ENCODE measurements around the gene HHIPL1.

Gene HHIPL1

DNA sequence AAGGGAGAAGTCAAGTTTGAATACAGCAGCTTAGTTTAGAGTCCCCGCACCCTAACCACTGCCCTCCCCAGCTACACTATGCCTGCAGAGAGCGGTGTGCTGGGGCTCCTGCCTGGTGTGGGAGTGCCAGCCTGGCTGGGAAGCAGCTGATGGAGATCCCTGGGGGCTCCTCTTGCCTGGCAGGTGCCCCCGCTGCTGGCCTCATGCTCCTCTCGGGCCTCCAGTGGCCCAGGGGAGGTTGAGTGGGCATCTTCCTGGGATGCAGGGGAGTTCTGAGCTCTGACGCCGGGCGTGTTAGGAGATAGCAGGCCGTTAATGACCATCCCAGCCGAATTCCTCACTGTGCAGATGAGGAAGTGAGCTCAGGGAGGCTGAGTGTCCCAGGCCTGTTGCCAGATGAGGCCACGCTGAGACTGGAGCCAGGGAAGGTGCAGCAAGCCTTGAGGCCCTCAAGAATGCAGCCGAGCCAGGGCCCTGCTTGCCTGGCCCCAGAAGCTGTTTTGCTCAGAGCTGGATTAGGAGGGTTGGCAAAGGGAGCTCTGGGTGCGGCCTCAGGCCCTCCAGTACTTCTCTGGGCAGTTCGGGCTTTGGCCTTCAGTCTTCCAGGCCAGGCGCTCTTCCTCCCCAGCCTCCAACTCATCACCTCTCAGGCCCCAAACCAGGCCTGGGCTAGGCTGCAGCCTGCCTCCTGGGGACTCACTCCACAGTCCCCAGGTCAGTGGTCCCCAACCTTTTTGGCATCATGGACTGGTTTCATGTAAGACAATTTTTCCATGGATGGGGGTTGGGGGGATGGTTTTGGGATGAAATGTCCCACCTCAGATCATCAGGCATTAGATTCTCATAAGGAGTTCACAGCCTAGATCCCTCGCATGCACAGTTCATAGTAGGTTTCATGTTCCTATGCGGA lies 32.6 kb downstream of the HHIPL1 start:
- DNase-seq = no peak

DNA sequence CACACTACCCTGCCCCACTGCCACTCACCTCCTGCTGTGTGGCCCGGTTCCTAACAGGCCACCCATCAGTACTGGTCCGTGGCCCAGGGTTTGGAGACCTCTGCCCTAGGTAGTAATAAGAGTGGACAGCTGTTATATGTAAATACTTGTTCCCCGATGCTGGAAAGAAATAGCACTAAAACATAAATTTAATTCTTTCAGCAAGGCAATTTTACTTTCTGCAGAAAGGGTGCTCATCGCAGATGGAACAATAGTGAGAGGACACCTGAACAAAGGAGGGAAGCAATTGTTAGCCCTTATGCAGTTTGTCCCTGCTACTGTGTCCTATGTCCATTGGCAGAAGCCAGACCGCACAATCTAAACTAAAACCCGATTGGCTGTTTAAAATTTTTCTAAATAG lies 33.3 kb downstream of the HHIPL1 start:
- no peak for DNase-seq

DNA sequence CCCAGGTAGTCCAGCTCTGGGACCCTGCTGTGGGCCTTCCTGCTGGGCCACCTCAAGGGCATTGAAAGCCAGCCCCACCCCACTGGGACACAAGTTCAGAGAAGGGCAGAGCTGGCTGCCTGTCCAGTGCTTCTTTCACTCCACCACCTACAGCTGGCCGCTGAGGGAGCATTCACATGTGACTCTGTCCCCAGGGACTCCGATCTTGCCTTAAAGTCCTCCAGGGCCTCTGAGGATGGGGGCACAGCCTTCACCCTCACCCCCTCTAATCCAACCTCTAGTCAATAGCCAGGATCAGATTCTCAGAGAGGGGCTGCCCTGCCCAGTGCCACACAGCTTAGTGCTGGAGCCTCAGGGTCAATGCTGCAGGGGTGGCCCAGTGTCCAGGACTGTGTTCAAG lies 34.2 kb downstream of the HHIPL1 start:
- DNase-seq = no peak

DNA sequence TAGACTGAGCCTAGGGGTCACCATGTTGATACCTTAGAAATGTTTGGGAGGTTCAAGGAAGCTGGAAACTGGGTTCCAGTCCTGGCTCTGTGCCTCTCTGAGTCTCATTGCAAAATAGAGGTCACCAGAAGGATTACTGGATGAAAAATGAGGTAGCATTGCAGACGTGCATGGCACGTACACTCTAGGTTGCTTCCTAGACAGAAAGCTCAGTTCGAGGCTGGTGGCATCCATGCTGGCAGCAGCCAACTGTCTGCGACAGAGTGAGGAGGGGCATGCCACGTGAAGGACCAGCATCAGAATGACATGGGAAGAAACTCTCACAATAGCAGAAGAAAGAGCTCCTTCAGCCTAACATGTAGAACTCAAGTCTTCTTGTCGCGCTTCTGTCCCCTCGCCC lies 34.6 kb downstream of the HHIPL1 start:
- no peak for DNase-seq

DNA sequence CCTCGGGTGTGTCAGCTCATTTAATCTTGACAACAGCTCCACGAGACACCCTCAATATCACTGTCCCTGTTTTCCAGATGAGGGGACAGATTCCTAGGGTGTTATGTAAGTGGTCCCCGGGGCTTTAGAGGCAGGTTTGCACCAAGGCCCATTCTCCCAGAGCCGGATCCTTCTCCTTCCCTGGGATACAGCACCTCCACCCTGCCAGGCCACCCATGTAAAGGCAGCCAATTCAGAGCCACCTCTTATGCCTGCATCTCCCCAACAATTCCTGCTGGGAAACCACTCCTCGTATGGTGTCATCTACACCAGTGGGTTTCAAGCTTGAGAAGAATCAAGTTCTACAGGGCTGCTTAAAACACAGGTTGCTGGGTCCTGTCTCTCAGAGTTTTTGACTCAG lies 35.1 kb downstream of the HHIPL1 start:
- no peak for DNase-seq

DNA sequence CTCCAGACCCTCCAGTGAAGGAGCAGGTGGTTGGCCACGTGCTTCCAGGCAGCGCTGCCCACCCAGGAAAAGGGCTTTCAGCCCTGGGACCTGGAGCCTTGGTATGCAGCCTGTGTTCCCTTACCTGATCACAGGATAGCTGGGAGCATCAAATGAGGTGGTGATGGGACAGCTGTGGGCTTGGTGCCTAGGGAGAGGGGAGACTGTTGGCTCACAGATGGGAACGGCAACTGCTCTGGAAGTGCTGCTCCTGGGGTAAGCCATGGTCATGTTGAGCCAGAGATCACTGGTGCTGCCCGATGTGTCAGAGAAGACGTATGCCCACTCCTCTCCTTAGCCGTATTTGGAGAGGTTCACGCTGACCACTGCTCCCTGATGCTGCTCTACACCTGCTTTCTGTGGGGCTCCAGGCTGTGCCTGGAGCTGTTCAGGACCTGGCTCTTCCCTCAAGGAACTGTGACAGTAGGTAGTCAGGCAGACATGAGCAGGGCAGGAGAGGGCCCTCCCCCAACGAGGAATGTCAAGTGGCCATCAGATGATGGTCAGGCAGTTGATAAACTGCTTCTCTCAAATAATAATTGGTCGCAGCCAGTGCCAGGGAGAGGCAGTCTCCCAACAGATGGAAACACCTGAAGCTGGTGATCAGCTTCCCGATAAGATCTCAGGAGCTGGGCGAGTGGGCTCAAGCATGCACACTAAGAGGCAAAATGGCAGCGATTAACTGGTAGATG lies 36.3 kb downstream of the HHIPL1 start:
- DNase-seq = no peak

DNA sequence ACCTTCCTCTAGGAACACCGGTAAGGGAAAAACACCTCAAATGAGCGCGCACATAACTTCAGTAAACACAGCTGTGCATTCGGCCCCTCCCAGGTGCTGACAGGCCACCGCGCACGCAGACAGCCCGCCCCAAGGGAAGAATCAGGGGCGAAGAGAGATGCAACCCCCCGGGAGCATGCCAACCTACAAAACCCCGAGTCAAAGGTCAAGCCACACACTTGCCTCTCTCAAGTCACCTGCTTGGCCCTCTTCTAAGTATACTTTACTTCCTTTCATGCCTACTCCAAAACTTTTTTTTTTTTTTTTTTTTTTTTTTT lies 36.9 kb downstream of the HHIPL1 start:
- DNase-seq = no peak

DNA sequence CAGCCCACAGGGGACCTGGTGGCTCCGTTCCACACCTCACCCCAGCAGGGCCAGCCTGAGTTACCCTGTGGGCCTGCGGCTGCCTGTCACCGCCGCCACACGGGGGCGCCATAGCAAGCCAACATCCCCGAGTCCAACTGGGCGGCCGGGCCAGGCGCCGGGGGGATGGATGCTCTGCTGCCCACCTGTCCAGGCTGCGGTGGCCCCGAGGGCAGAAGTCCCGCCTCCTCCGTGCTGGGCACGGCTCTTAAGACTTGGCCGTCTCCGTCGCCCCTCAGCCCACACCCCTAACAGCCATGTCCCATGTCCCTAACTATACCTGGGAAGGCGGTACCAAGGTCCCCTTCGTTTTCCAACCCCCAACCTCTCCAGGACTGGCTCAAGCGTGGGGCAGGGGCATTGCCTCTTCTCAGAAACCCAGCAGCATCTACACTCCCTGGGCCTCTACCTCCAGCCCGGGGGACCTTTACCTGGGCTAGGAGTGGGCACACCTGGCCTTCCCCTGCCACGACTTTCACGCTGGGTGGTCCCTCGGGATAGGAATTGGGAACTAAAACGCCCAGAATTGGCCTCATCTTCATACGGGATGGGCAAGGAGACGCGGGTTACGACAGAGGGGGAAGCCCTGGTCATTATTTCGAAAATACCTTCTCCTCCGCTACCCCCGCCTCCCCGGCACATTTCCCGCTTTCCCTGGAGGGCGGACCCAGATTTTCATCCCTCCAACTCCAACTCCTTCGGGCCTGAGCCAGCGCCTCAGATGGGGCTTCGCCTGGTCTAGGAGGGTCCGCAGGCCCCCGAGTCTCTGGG lies 38.1 kb downstream of the HHIPL1 start:
- DNase-seq = peak; percentile 61

DNA sequence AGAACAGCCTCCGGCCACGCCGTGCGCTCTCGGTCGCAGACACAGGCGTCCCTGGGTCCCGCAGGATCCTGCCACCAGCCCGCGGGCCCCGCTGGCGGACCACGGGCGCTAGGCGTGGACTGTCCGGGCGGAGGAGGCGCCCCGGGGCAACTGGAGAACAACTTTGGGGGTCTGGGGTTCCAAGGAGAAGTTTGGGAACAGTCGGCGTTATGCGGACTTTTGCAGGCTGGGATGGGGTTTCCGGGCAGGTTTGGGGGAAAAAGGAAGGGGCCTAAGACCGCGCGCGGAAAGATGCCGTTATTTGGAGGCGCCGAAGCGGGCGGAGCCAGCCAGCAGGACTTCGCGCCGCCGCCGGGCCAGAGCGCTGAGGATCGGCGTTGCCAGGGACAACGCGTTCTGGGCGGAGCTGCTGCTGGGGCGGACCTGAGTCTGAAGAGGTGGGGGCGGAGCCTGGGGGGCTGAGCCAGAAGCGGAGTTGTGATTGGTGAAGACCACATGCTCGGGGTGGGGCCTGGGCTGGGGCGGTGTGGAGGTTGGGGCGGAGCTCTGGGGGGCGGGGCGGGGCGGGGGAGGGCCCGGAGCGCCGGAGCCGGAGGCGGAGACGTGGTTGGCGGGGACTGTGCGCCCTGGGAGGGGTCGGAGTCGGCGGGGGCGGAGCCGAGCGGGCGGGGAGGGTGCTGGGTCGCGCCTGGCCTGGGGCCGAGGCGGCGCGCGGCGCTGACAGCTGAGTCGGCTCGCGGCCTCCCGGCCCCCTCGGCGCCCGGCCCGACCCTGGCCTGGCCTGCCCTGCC lies 38.9 kb downstream of the HHIPL1 start, which contains the start of gene CYP46A1:
CYP46A1 (plus strand) TSS at position 680 of the 791 bp plus-strand sequence. CDS start 120 bp downstream, outside the sequence.
- peak; percentile 99 for DNase-seq

DNA sequence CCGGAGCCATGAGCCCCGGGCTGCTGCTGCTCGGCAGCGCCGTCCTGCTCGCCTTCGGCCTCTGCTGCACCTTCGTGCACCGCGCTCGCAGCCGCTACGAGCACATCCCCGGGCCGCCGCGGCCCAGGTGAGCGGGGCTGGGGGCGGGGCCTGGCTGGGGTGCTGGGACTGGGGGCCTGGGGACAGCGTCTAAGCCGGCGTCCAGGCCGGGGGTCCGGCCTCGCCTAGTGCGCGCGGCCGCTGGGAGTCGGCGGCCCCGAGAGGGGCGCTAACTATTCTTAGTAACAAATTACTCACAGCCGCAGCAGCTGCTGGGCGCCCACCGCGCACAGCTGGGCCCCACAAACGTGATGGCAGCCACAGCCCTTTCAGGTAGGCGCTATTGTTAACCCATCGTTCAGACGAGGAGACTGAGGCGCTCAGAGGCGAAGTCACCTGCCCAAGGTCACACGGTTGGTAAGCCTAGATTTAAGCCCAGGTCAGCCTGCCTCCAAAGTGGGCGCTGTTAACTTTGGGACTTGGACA lies 39.5 kb downstream of the HHIPL1 start:
- no peak for DNase-seq

DNA sequence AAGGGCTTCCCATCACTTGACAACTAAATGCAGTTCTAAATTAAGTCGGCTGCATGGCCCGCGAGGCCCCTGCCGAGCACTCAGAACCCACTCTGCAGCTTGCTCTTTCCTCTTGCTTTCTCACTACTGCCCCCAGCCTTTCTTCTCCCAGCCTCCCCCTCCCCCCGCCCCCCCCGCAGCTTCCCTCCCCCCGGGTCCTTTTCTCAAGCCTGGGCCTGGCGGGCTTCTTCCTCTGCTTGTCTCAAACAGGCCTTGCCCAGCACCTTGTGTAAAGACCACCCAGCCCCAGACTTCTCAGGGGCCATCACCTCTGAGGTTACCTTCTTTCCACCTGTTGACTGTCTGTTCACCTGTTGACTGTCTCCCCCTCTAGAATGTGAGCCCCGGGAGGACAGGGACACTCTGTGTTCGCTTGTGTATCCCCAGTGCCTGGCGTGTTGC lies 40.2 kb downstream of the HHIPL1 start:
- DNase-seq = no peak

DNA sequence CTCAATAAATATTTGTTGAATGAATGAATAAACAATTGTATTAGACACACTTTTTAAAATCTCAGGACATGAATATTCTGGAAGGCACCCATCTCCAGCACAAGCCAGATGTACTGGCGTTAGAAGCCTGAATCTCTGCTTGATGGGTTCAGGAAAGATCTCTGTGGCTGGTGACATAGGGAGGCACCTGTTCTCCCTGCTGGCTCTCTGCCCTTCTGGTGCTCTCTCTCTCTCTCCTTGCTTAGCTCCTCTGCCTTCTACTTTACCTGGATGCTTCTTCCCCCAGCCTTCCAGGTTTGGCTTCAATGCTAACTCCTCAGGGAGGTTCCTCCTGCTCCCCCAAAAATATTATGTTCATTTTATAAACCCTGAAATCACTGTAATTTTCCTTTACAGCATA lies 40.7 kb downstream of the HHIPL1 start:
- DNase-seq = no peak

DNA sequence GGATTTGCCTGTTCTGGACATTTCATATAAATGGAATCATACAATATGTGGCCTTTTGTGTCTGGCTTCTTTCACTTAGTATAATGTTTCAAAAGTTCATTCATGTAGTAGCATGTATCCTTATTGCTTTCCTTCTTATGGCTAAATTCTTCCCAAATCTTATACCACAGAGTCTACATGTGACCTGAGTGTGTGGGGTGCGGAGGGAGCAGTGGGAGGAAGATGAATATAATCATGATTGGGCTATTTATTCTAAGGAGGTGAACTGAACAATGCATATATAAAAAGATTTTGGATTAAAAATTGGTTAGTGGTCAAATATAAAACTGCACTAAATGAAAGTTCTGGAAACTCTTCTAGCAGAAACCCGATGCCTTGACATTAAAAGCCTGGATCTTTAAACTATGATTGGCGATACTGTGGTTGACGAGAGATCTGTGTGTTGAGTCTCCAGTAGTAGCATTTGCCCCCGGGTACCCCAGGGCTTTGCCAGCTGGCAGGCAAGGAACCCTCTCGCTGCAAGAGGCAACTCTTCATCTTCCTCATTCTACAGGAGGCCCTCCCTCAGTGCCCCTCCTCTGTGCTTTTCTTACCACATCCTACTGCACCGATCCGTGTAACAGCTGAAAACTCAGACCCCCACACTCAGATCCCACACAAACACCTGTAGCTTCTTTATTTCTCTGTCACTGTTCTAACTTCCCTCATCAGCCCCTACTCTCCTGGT lies 41.8 kb downstream of the HHIPL1 start:
- no peak for DNase-seq

DNA sequence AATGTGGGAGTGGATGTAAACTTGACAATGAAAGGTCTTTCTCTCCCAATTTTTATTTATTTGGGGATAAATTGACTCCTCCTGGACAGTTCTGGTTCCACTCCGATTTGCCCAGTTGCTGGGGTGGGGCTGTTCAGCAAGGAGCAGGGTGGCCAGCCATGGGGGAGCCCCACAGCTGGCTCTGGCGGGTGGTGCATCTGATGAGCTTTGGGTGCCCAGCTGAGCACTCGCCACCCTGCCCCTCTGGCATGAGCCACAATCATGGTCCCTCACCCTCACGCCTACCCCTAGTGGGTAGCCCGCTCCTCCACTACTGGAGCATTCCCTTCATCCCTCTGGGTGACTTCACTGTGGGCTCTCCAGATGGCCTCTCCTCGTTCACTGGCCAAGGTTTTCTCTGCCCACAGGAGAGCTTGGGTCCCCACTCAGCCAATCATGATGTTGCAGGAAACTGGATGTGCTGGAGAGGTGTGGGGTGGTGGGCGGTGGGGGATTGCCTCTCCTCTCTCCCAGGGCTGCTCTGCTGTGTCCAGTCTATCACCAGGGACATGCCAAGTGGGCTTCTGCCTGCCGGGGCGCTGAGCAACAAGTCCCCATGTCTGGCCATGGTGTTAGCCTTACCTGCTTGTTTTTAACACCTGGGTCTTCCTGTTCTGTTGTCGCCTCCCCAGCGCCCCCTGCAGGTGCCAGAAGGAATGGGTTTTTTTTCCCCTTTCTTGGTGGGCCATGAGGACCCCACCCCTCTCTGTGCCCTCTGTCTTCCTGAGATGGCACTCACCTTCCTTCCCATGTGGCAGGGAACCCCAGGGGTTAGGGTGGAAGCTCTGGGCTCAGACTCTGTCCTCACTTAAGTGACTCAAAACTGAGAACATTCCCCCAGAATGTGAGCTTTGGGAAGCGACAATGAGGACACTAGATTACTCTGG lies 42.6 kb downstream of the HHIPL1 start:
- no peak for DNase-seq

DNA sequence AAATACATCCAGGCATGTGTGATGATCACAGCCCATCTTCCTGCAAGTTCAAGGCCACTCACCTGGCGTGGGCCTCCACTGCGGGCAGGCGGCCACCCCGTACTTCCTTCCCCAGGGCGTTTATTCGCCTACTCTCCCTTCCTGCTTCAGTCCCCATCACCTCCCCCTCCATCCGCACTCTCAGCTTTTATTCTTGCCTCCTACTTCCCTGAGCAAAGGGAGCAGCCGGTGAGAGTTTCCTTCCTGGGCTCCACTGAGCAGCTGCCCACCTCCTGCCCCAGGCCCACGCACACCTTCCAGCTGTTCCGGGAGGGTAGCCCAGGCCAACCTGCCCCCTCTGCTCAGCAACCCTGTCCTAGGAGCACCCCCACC lies 43.3 kb downstream of the HHIPL1 start:
- no peak for DNase-seq

DNA sequence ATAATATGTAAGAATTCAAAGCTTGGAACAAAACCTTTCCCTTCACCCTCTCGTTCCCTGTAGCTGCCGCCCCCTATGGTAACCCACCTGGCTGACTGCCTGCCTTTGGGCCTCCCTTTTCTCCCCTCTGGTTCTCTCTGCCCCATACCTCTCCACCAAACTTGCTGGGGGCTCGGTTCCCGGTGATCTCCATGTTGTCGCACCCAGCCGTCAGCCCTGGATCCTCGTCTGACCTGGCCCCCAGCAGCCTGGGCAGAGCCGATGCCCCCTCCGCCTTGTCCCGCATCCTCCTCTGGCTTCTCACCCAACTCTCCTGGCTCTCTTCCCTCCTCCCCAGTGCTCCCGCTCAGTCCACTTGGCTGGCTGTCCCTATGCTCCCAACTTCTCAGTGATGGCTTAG lies 43.7 kb downstream of the HHIPL1 start:
- DNase-seq = no peak

DNA sequence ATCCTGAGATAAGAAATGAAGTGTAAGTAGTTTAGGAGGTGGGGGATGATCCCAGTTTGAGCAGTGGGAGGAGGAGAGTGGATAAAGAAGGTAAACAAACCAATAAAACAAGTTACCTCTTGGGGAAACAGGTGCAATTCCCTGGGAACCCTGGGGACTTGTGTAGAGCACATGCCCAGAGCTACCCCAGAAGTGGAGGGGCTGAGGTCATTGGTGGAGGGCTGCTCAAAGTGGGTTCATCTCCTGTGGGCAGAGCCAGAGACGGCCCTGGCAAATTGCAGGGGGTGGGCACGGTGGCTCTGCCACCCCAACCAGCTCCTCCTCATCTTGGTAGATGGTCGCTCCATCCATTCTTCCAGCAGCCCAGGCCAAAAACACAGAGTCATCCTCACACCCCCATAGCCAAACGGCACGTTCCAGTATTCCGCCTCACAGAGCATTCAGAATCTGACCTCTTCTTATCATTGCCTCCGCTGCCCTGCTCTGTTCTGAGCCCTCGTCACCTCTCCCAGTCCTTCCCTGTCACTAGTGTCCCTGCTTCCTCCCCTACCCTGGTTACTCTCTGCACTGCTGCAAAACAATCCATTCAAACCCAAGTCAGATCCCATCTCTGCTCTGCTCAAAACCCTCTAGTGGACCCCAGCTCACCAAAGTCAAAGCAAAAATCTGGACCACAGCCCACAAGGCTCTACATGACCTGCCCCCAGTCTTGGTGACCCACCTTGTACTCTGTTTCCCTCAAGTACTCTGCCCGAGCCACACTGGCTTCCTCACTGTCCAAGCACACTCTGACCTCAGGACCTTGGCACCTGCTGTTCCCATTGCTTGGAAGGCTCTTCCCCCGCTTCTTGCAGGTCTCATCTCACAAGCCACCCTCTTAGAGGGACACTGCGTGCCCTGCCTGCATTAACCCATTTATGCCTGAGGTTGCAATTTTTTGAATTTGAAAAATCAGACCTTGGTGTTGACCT lies 44.6 kb downstream of the HHIPL1 start:
- DNase-seq = no peak

DNA sequence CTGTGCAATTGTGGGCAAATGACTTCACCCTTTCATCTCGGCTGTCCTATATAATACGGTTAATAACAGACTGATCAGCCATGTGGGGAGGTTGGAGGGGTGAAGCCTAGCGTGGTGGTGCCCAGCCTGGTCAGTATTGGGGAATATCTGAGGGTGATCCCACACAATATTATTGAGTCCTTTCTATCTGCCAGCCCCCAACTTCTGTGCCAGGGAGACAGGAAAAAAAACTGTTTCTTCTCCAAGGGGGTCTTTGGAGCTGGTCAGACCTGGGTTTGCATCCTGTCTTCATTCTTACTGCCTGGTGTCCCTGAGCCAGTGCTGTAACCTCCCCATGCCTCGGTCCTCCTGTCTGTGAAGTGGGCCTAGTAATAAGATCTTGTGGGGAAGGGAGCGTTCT lies 45.7 kb downstream of the HHIPL1 start:
- DNase-seq = no peak
